WTC11 (cell line): ENCODE measurements around the gene INPP4B. TPM values are rescaled to one million over a fixed set of nuclear protein-coding genes. Genes with fewer than 3 reads are reported as not detected.

Experiments
- ATAC-seq: fragments of 200-7000 bp; cut with Tn5 transposase; 2 replicates; pipeline ENCODE4 v1.10.0; 2021; ENCODE audit warnings: mild to moderate bottlenecking, moderate library complexity
- CTCF ChIA-PET: fragments of 300-600 bp; sonication (Branson Sonifier 250); formaldehyde crosslinking; loops from one replicate; lab custom pipeline; 2021; ENCODE audit warnings: antibody characterized with exemption; lab: Charles Lee
- POLR2A ChIA-PET: fragments of 350-600 bp; sonication (Branson Sonifier 250); formaldehyde crosslinking; loops from one replicate; lab custom pipeline; 2021; ENCODE audit warnings: antibody characterized with exemption; lab: Charles Lee
- DNase-seq: peaks from one replicate; pipeline ENCODE4 v3.0.0; 2021; ENCODE audit warnings: low spot score
- H3K27ac Mint-ChIP-seq: 2 replicates; pipeline ENCODE4 v1.8.0; 2021; ENCODE audit warnings: mixed read lengths
- H3K27me3 Mint-ChIP-seq: 2 replicates; pipeline ENCODE4 v1.8.0; 2021; ENCODE audit warnings: low read depth, mild to moderate bottlenecking, moderate library complexity, mixed read lengths
- H3K36me3 Mint-ChIP-seq: 2 replicates; pipeline ENCODE4 v1.8.0; 2021; ENCODE audit warnings: mixed read lengths
- H3K4me1 Mint-ChIP-seq: 2 replicates; pipeline ENCODE4 v1.8.0; 2022; ENCODE audit warnings: mixed read lengths
- H3K4me3 Mint-ChIP-seq: 2 replicates; pipeline ENCODE4 v1.8.0; 2021; ENCODE audit warnings: mild to moderate bottlenecking, moderate library complexity, mixed read lengths
- H3K9me3 Mint-ChIP-seq: 2 replicates; pipeline ENCODE4 v1.8.0; 2021; ENCODE audit warnings: mixed read lengths
- ATF1 ChIP-seq: sonication (generic); formaldehyde crosslinking; IDR thresholded peaks from 2 replicates; pipeline ENCODE4 v1.8.1; 2023; ENCODE audit warnings: mild to moderate bottlenecking, moderate library complexity, missing genetic modification reagents
- CBFB ChIP-seq: sonication (generic); formaldehyde crosslinking; IDR thresholded peaks from 2 replicates; pipeline ENCODE4 v1.8.1; 2022; ENCODE audit warnings: mild to moderate bottlenecking, low read depth, missing genetic modification reagents
- CREB1 ChIP-seq: sonication (generic); formaldehyde crosslinking; IDR thresholded peaks from 2 replicates; pipeline ENCODE4 v1.8.0; 2023; ENCODE audit warnings: mild to moderate bottlenecking, missing genetic modification reagents
- ESRRA ChIP-seq: sonication (generic); formaldehyde crosslinking; IDR thresholded peaks from 2 replicates; pipeline ENCODE4 v1.8.1; 2022; ENCODE audit warnings: mild to moderate bottlenecking, missing genetic modification reagents, borderline replicate concordance
- GABPB1 ChIP-seq: sonication (generic); formaldehyde crosslinking; IDR thresholded peaks from 2 replicates; pipeline ENCODE4 v1.8.1; 2023; ENCODE audit warnings: mild to moderate bottlenecking, missing genetic modification reagents
- NFE2L1 ChIP-seq: sonication (generic); formaldehyde crosslinking; IDR thresholded peaks from 2 replicates; pipeline ENCODE4 v1.8.1; 2023; ENCODE audit warnings: missing genetic modification reagents
- NR1H2 ChIP-seq: sonication (generic); formaldehyde crosslinking; IDR thresholded peaks from 2 replicates; pipeline ENCODE4 v1.9.0; 2021; ENCODE audit warnings: mild to moderate bottlenecking, moderate library complexity, missing genetic modification reagents
- NR3C1 ChIP-seq: sonication (generic); formaldehyde crosslinking; conservative IDR thresholded peaks from 2 replicates; pipeline ENCODE4 v1.8.1; 2023; ENCODE audit warnings: low read depth, mild to moderate bottlenecking, missing genetic modification reagents
- SMAD4 ChIP-seq: sonication (generic); formaldehyde crosslinking; IDR thresholded peaks from 2 replicates; pipeline ENCODE4 v1.8.0; 2022; ENCODE audit warnings: mild to moderate bottlenecking, missing genetic modification reagents
- TCF7 ChIP-seq: sonication (generic); formaldehyde crosslinking; IDR thresholded peaks from 2 replicates; pipeline ENCODE4 v1.8.0; 2022; ENCODE audit warnings: mild to moderate bottlenecking, low read depth, missing genetic modification reagents, moderate library complexity
- ZBTB21 ChIP-seq: sonication (generic); formaldehyde crosslinking; IDR thresholded peaks from 2 replicates; pipeline ENCODE4 v1.8.1; 2023; ENCODE audit warnings: mild to moderate bottlenecking, missing genetic modification reagents, borderline replicate concordance
- ZNF121 ChIP-seq: sonication (generic); formaldehyde crosslinking; IDR thresholded peaks from 2 replicates; pipeline ENCODE4 v1.8.0; 2023; ENCODE audit warnings: missing genetic modification reagents
- ZNF138 ChIP-seq: sonication (generic); formaldehyde crosslinking; conservative IDR thresholded peaks from 2 replicates; pipeline ENCODE4 v1.8.1; 2022; ENCODE audit warnings: mild to moderate bottlenecking, moderate library complexity, missing genetic modification reagents
- ZNF671 ChIP-seq: fragments of 250-450 bp; sonication (Bioruptor Pico); IDR thresholded peaks from 2 replicates; pipeline ENCODE4 v1.8.0; 2021; ENCODE audit warnings: mild to moderate bottlenecking
- total RNA-seq: library from RNA; stranded (reverse); gene quantifications from 3 replicates; pipeline ENCODE4 v1.2.3, GENCODE V29; 2021
- TF ChIP-seq, protein P1 (sequence below): sonication (generic); formaldehyde crosslinking; IDR thresholded peaks from 2 replicates; pipeline ENCODE4 v1.8.1; 2022; ENCODE audit warnings: mild to moderate bottlenecking, moderate library complexity, missing genetic modification reagents
- TF ChIP-seq, protein P2 (sequence below): fragments of 250-450 bp; sonication (Bioruptor Pico); IDR thresholded peaks from 2 replicates; pipeline ENCODE4 v1.9.0; 2021; ENCODE audit warnings: moderate library complexity, mild to moderate bottlenecking, inconsistent platforms, borderline replicate concordance
- TF ChIP-seq, protein P3 (sequence below): sonication (generic); formaldehyde crosslinking; IDR thresholded peaks from 2 replicates; pipeline ENCODE4 v1.8.0; 2023; ENCODE audit warnings: missing genetic modification reagents, mild to moderate bottlenecking, borderline replicate concordance
- TF ChIP-seq, protein P4 (sequence below): fragments of 250-450 bp; sonication (Bioruptor Pico); IDR thresholded peaks from 2 replicates; pipeline ENCODE4 v2.1.2; 2022; ENCODE audit warnings: mild to moderate bottlenecking, moderate library complexity
- TF ChIP-seq, protein P5 (sequence below): sonication (generic); formaldehyde crosslinking; IDR thresholded peaks from 2 replicates; pipeline ENCODE4 v1.8.1; 2023; ENCODE audit warnings: mild to moderate bottlenecking, missing genetic modification reagents, moderate library complexity
- TF ChIP-seq, protein P6 (sequence below): sonication (generic); formaldehyde crosslinking; IDR thresholded peaks from 2 replicates; pipeline ENCODE4 v1.8.1; 2023; ENCODE audit warnings: mild to moderate bottlenecking, missing genetic modification reagents, borderline replicate concordance
- TF ChIP-seq, protein P7 (sequence below): sonication (generic); formaldehyde crosslinking; IDR thresholded peaks from 2 replicates; pipeline ENCODE4 v1.8.0; 2022; ENCODE audit warnings: mild to moderate bottlenecking, missing genetic modification reagents

INPP4B gene
- total RNA-seq, 1 experiment from 2014 or later, result 0.92 TPM

DNA sequence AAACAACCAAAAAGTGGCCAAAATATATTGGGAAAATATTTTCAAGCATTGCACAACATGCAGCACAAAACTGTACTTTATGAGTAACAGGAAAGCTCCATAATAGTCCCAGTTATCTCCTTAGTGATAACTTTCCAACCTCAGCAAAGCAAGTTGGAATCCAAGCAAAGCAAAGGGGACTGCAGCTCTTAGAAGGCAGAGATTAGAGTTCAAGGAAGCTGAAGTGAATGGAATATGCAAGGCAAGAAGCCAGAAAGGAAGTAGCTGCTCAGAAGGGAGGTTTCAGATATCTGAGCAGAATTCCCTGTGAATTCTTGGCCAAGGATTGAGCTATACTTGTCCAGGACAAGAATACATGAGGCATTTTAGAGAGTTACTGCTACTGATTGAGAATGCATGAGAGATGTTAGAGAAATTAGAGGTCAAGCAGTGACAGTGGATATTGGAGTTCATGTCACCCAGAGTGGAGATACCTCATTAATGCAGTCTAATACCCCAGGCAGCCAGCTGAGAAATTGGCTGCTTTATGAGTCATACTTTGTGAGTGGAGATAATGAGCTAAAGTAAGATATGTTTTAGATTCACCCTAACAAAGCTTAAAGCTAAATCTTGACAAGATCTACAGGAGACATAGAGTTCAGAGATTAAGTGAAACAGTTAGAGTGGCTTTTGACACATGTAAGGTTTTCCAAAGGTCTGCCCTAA lies 102.8 kb downstream of the INPP4B start:
- Mint-ChIP-seq H3K27me3 (no peaks in the 10 kb centered on the region), H3K27ac (no peak overlapping the region), H3K36me3 (no peaks in the 10 kb centered on the region), H3K4me1 (no peaks in the 10 kb centered on the region), H3K4me3 (no peak overlapping the region), H3K9me3 (peaks cover 18% of the 10 kb centered on the region)
- no peak for DNase-seq
- CTCF ChIA-PET, result no interaction called here
- TF ChIP-seq CREB1 (CRISPR knock-in tag), result no peak
- TF ChIP-seq ESRRA (CRISPR knock-in tag), result no peak
- POLR2A ChIA-PET, result no interaction called here
- ATAC-seq, result no peak

DNA sequence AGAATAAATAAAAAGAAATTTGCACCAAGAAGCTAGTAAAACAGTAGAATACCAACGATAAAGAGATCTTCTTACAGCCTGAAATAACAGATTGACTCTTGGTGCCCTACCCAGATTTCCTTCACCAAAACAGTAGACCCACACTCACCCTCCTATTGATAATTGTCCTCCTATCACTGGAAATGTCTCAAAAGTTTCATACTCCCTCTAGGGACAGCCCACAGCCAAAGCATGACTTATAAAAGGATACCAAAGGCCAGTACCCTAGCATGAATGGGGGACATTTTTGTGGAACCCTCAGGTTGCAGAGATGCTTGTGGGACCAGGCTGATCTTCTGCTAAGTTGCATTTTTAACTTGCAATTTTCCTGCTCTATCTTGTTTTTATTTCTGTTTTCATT lies 104.1 kb downstream of the INPP4B start:
- ATAC-seq (peak; percentile 67), DNase-seq (no peak)
- Mint-ChIP-seq H3K36me3 (no peaks in the 10 kb centered on the region), H3K9me3 (peaks cover 13% of the 10 kb centered on the region), H3K27ac (no peak overlapping the region), H3K27me3 (no peaks in the 10 kb centered on the region), H3K4me1 (no peaks in the 10 kb centered on the region), H3K4me3 (no peak overlapping the region)
- TF ChIP-seq ZNF138 (CRISPR knock-in tag) (no peak), SMAD4 (CRISPR knock-in tag) (no peak), NFE2L1 (CRISPR knock-in tag) (no peak), TCF7 (no peak), ATF1 (CRISPR knock-in tag) (no peak), ZNF121 (CRISPR knock-in tag) (no peak), CBFB (CRISPR knock-in tag) (no peak)
- TF ChIP-seq, protein P1, sequence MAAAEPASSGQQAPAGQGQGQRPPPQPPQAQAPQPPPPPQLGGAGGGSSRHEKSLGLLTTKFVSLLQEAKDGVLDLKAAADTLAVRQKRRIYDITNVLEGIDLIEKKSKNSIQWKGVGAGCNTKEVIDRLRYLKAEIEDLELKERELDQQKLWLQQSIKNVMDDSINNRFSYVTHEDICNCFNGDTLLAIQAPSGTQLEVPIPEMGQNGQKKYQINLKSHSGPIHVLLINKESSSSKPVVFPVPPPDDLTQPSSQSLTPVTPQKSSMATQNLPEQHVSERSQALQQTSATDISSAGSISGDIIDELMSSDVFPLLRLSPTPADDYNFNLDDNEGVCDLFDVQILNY, result no peak
- TF ChIP-seq, protein P2, sequence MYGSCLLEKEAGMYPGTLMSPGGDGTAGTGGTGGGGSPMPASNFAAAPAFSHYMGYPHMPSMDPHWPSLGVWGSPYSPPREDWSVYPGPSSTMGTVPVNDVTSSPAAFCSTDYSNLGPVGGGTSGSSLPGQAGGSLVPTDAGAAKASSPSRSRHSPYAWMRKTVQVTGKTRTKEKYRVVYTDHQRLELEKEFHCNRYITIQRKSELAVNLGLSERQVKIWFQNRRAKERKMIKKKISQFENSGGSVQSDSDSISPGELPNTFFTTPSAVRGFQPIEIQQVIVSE (CRISPR knock-in tag), result no peak
- POLR2A ChIA-PET, result no interaction called here
- CTCF ChIA-PET, result no interaction called here

DNA sequence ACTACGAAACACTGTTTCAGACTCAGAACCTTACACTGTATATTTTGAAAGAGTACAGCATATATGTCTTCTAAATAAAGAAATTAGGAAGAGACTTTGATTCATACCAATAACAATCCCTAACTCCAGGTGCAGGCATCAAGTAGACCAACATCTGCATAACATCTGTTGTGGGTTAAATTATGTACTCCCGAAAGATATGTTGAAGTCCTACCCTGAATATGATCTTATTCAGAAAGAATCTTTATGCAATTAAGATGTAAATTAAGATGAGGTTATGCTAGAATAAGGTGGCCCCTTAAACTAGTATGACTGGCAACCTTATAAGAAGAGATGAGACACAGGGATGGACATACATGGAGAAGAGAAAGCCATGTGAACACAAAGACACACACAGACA lies 117.9 kb downstream of the INPP4B start:
- H3K27me3 Mint-ChIP-seq, result peaks cover 71% of the 10 kb centered on the region
- CTCF ChIA-PET, result no interaction called here
- no peak overlapping the region for H3K27ac Mint-ChIP-seq
- ATAC-seq (no peak), DNase-seq (no peak)
- H3K36me3 Mint-ChIP-seq, result no peaks in the 10 kb centered on the region
- H3K4me1 Mint-ChIP-seq, result no peaks in the 10 kb centered on the region
- no peak overlapping the region for H3K4me3 Mint-ChIP-seq
- no peaks in the 10 kb centered on the region for H3K9me3 Mint-ChIP-seq
- POLR2A ChIA-PET, result no interaction called here
- TF ChIP-seq, protein P3, sequence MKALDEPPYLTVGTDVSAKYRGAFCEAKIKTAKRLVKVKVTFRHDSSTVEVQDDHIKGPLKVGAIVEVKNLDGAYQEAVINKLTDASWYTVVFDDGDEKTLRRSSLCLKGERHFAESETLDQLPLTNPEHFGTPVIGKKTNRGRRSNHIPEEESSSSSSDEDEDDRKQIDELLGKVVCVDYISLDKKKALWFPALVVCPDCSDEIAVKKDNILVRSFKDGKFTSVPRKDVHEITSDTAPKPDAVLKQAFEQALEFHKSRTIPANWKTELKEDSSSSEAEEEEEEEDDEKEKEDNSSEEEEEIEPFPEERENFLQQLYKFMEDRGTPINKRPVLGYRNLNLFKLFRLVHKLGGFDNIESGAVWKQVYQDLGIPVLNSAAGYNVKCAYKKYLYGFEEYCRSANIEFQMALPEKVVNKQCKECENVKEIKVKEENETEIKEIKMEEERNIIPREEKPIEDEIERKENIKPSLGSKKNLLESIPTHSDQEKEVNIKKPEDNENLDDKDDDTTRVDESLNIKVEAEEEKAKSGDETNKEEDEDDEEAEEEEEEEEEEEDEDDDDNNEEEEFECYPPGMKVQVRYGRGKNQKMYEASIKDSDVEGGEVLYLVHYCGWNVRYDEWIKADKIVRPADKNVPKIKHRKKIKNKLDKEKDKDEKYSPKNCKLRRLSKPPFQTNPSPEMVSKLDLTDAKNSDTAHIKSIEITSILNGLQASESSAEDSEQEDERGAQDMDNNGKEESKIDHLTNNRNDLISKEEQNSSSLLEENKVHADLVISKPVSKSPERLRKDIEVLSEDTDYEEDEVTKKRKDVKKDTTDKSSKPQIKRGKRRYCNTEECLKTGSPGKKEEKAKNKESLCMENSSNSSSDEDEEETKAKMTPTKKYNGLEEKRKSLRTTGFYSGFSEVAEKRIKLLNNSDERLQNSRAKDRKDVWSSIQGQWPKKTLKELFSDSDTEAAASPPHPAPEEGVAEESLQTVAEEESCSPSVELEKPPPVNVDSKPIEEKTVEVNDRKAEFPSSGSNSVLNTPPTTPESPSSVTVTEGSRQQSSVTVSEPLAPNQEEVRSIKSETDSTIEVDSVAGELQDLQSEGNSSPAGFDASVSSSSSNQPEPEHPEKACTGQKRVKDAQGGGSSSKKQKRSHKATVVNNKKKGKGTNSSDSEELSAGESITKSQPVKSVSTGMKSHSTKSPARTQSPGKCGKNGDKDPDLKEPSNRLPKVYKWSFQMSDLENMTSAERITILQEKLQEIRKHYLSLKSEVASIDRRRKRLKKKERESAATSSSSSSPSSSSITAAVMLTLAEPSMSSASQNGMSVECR (CRISPR knock-in tag), result no peak
- TF ChIP-seq, protein P4, sequence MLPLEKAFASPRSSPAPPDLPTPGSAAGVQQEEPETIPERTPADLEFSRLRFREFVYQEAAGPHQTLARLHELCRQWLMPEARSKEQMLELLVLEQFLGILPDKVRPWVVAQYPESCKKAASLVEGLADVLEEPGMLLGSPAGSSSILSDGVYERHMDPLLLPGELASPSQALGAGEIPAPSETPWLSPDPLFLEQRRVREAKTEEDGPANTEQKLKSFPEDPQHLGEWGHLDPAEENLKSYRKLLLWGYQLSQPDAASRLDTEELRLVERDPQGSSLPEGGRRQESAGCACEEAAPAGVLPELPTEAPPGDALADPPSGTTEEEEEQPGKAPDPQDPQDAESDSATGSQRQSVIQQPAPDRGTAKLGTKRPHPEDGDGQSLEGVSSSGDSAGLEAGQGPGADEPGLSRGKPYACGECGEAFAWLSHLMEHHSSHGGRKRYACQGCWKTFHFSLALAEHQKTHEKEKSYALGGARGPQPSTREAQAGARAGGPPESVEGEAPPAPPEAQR (CRISPR knock-in tag), result no peak
- TF ChIP-seq NR3C1 (CRISPR knock-in tag) (no peak), ZBTB21 (CRISPR knock-in tag) (no peak), NR1H2 (CRISPR knock-in tag) (no peak), ZNF671 (CRISPR knock-in tag) (no peak), GABPB1 (CRISPR knock-in tag) (no peak)
- TF ChIP-seq, protein P5, sequence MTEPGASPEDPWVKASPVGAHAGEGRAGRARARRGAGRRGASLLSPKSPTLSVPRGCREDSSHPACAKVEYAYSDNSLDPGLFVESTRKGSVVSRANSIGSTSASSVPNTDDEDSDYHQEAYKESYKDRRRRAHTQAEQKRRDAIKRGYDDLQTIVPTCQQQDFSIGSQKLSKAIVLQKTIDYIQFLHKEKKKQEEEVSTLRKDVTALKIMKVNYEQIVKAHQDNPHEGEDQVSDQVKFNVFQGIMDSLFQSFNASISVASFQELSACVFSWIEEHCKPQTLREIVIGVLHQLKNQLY (CRISPR knock-in tag), result no peak
- TF ChIP-seq, protein P6, sequence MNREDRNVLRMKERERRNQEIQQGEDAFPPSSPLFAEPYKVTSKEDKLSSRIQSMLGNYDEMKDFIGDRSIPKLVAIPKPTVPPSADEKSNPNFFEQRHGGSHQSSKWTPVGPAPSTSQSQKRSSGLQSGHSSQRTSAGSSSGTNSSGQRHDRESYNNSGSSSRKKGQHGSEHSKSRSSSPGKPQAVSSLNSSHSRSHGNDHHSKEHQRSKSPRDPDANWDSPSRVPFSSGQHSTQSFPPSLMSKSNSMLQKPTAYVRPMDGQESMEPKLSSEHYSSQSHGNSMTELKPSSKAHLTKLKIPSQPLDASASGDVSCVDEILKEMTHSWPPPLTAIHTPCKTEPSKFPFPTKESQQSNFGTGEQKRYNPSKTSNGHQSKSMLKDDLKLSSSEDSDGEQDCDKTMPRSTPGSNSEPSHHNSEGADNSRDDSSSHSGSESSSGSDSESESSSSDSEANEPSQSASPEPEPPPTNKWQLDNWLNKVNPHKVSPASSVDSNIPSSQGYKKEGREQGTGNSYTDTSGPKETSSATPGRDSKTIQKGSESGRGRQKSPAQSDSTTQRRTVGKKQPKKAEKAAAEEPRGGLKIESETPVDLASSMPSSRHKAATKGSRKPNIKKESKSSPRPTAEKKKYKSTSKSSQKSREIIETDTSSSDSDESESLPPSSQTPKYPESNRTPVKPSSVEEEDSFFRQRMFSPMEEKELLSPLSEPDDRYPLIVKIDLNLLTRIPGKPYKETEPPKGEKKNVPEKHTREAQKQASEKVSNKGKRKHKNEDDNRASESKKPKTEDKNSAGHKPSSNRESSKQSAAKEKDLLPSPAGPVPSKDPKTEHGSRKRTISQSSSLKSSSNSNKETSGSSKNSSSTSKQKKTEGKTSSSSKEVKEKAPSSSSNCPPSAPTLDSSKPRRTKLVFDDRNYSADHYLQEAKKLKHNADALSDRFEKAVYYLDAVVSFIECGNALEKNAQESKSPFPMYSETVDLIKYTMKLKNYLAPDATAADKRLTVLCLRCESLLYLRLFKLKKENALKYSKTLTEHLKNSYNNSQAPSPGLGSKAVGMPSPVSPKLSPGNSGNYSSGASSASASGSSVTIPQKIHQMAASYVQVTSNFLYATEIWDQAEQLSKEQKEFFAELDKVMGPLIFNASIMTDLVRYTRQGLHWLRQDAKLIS (CRISPR knock-in tag), result no peak
- TF ChIP-seq, protein P7, sequence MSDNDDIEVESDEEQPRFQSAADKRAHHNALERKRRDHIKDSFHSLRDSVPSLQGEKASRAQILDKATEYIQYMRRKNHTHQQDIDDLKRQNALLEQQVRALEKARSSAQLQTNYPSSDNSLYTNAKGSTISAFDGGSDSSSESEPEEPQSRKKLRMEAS (CRISPR knock-in tag), result no peak
